ENCODE results near the gene ADAM22.

DNA sequence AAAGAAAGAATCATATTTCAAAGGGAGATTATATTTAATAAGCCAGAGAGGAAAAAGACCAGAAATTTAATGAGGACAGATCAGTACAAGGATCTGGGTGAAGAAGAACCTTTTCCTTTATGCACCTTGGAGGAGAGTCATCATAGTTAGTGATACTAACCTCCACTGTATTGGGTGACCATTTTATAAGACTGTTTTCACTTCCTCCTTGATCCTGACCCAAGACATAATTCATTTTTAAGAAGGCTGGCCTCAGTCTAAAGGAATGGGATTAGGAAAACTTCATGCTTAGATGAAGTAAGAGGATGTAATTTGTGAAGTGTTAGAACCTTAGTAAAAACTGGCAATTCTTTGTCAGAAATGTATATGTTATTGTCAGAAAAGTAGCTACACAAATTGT, 68.6 kb downstream of the ADAM22 start:
- TF ChIP-seq, protein P1, sequence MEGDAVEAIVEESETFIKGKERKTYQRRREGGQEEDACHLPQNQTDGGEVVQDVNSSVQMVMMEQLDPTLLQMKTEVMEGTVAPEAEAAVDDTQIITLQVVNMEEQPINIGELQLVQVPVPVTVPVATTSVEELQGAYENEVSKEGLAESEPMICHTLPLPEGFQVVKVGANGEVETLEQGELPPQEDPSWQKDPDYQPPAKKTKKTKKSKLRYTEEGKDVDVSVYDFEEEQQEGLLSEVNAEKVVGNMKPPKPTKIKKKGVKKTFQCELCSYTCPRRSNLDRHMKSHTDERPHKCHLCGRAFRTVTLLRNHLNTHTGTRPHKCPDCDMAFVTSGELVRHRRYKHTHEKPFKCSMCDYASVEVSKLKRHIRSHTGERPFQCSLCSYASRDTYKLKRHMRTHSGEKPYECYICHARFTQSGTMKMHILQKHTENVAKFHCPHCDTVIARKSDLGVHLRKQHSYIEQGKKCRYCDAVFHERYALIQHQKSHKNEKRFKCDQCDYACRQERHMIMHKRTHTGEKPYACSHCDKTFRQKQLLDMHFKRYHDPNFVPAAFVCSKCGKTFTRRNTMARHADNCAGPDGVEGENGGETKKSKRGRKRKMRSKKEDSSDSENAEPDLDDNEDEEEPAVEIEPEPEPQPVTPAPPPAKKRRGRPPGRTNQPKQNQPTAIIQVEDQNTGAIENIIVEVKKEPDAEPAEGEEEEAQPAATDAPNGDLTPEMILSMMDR (conservative IDR thresholded peaks at IDR 0.05 in 1 of 2, IDR thresholded peaks at IDR 0.05 in 1 of 2; ENCODE audit: low read depth in 1 of 2, low read length in 2 of 2): no peak
- TF ChIP-seq EZH2 (IDR thresholded peaks at IDR 0.05; ENCODE audit: low read length, missing control alignments): no peak
